ENCODE data around the gene SASH1. TPM values are rescaled to one million over a fixed set of nuclear protein-coding genes. Genes with fewer than 3 reads are reported as not detected.

SASH1 gene
- total RNA-seq, 1 donor from 2014 or later: 0.86 TPM

DNA sequence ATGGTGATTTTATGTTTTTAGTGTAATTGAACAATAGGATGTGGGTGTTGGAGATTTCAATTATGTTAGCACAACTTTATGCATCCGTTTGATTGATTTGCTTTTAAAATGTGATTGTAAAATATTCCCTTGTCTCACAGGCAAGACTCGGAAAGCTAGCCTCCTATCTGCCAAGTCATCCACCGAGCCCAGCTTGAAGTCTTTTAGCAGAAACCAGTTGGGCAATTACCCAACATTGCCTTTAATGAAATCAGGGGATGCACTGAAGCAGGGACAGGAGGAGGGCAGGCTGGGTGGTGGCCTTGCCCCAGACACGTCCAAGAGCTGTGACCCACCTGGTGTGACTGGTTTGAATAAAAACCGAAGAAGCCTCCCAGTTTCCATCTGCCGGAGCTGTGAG lies 200.9 kb downstream of the SASH1 start:
- H3K4me1 Mint-ChIP-seq (ENCODE audit: low read depth): no peaks in the 10 kb centered on the region
- H3K9me3 Mint-ChIP-seq: no peaks in the 10 kb centered on the region
- H3K36me3 Mint-ChIP-seq (ENCODE audit: low read depth): no peaks in the 10 kb centered on the region
- no peak overlapping the region for H3K4me3 Mint-ChIP-seq
- peaks cover 5% of the 10 kb centered on the region for H3K27me3 Mint-ChIP-seq (ENCODE audit: insufficient read depth)
- DNase-seq (ENCODE audit: low spot score): no peak
- H3K27ac Mint-ChIP-seq: no peak overlapping the region
- intact Hi-C loops (cut with micrococcal nuclease): no loop called here

DNA sequence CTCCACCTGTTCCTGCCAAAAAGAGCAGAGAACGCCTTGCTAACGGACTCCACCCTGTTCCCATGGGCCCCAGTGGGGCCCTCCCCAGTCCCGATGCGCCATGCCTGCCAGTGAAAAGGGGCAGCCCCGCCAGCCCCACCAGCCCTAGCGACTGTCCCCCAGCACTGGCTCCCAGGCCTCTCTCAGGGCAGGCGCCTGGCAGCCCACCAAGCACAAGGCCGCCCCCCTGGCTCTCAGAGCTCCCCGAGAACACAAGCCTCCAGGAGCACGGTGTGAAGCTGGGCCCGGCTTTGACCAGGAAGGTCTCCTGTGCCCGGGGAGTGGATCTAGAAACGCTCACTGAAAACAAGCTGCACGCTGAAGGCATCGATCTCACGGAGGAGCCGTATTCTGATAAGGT lies 201.8 kb downstream of the SASH1 start:
- Mint-ChIP-seq H3K27ac (no peak overlapping the region), H3K4me3 (no peak overlapping the region), H3K9me3 (no peaks in the 10 kb centered on the region), H3K4me1 (ENCODE audit: low read depth) (no peaks in the 10 kb centered on the region), H3K27me3 (ENCODE audit: insufficient read depth) (peaks cover 3% of the 10 kb centered on the region), H3K36me3 (ENCODE audit: low read depth) (no peaks in the 10 kb centered on the region)
- intact Hi-C loops (cut with micrococcal nuclease): no loop called here
- DNase-seq (ENCODE audit: low spot score): no peak

DNA sequence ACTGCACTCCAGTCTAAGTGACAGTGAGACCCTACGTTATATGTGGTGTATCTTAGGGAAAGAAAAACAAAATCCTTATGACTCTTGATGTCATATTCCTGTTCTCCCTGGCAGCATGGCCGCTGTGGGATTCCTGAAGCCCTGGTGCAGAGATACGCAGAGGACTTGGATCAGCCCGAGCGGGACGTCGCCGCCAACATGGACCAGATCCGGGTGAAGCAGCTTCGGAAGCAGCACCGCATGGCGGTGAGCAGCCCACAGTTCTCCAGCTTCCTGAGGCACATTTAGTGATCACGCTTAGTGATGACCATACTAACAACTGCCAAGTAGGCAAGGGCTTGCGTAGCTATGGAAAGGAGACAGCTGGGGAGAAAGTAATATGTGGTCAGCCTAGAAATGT lies 203.3 kb downstream of the SASH1 start:
- no peak for DNase-seq (ENCODE audit: low spot score)
- Mint-ChIP-seq H3K27me3 (ENCODE audit: insufficient read depth) (peaks cover 3% of the 10 kb centered on the region), H3K4me1 (ENCODE audit: low read depth) (no peaks in the 10 kb centered on the region), H3K36me3 (ENCODE audit: low read depth) (no peaks in the 10 kb centered on the region), H3K4me3 (no peak overlapping the region), H3K27ac (no peak overlapping the region), H3K9me3 (no peaks in the 10 kb centered on the region)
- intact Hi-C loops (cut with micrococcal nuclease): no loop called here

DNA sequence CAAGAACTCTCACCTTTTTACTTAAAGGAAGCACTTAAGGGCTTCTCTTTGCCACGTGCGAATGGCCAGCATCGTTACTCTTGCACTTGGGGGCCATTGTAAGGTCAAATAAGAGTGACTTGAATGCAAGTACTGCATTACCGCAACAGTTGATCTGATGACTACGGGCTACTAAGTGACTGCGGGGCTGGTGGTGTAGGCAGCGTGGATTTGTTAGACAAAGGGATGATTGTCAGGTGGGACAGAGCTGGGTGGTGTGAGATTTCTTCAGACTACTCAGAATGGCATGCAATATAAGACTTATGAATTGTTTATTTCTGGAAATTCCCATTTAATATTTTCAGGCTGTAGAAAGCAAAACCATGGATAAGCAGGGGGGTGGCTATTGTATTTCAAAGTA lies 204.5 kb downstream of the SASH1 start:
- Mint-ChIP-seq H3K4me1 (ENCODE audit: low read depth) (no peaks in the 10 kb centered on the region), H3K4me3 (no peak overlapping the region), H3K9me3 (no peaks in the 10 kb centered on the region), H3K27me3 (ENCODE audit: insufficient read depth) (peaks cover 5% of the 10 kb centered on the region), H3K36me3 (ENCODE audit: low read depth) (no peaks in the 10 kb centered on the region), H3K27ac (no peak overlapping the region)
- intact Hi-C loops (cut with micrococcal nuclease): no loop called here
- DNase-seq (ENCODE audit: low spot score): no peak

DNA sequence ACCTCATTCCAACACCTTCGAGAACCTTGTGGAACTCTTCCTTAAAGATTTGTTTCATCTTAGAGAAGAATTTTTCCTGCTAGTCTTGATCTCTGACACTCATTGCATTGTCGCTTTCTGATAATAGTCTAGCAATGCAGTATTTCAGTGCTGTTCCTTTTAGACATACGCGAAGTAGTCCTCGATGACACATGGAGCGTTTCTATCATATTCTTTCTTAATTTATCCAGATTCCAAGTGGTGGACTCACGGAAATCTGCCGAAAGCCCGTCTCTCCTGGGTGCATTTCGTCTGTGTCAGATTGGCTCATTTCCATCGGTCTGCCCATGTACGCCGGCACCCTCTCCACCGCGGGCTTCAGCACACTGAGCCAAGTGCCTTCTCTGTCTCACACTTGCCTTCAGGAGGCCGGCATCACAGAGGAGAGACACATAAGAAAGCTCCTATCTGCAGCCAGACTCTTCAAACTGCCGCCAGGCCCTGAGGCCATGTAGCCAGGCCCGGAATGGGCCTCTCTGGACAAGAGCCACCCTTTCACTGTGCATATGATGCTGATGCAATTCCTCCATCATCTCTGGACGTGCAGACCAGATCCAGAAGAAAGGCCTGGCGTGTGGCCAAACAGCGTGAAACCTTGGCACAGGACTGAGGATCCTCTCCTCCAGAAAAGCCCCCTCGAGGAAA lies 205.6 kb downstream of the SASH1 start:
- Mint-ChIP-seq H3K4me1 (ENCODE audit: low read depth) (no peaks in the 10 kb centered on the region), H3K27me3 (ENCODE audit: insufficient read depth) (peaks cover 9% of the 10 kb centered on the region), H3K36me3 (ENCODE audit: low read depth) (no peaks in the 10 kb centered on the region), H3K9me3 (no peaks in the 10 kb centered on the region), H3K4me3 (no peak overlapping the region), H3K27ac (no peak overlapping the region)
- no peak for DNase-seq (ENCODE audit: low spot score)
- intact Hi-C loops (cut with micrococcal nuclease): no loop called here

DNA sequence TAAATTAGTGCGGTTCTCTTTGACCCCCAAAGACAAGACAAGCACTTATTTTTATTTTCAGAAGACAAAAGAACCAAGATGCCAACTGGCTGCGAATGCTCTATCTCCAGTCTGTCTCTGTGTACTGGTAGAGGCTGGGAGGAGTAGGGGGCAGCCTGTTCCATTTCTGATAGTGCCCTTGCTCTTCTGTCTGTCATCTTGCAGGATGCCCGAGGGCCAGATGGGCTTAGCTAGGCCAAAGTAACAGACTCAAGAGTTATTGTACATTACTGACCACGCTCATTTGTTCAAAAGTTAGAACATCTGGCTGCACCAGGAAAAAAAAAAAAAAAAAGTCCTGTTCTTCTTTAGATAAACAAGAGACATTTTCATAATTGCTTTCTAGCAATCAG lies 206.1 kb downstream of the SASH1 start:
- Mint-ChIP-seq H3K27ac (no peak overlapping the region), H3K4me1 (ENCODE audit: low read depth) (no peaks in the 10 kb centered on the region), H3K36me3 (ENCODE audit: low read depth) (no peaks in the 10 kb centered on the region), H3K27me3 (ENCODE audit: insufficient read depth) (peaks cover 9% of the 10 kb centered on the region), H3K9me3 (peaks cover 5% of the 10 kb centered on the region), H3K4me3 (no peak overlapping the region)
- DNase-seq (ENCODE audit: low spot score): no peak
- intact Hi-C loops (cut with micrococcal nuclease): no loop called here

DNA sequence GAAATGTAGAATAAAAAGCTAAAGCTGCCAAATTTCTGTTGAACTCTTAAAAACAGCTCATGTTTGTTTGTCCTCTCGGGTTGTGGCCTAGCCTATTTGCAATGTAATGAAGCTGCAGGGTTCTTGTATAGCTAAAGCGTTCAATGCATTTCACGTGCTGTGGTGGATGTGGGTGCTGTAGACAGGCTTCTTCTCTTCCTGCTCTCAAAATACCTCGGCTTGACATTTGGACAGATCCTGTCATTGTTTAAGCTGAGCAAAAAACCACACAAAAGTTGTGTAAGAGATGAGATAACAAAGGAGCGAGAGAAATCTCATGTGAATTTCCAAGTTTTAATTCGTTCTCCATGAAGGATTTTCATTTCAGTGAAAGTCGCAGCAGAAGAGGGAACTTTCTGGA lies 207.9 kb downstream of the SASH1 start:
- Mint-ChIP-seq H3K4me1 (ENCODE audit: low read depth) (no peaks in the 10 kb centered on the region), H3K27me3 (ENCODE audit: insufficient read depth) (peaks cover 9% of the 10 kb centered on the region), H3K9me3 (peaks cover 6% of the 10 kb centered on the region), H3K27ac (no peak overlapping the region), H3K4me3 (no peak overlapping the region), H3K36me3 (ENCODE audit: low read depth) (no peaks in the 10 kb centered on the region)
- intact Hi-C loops (cut with micrococcal nuclease): no loop called here
- DNase-seq (ENCODE audit: low spot score): no peak

DNA sequence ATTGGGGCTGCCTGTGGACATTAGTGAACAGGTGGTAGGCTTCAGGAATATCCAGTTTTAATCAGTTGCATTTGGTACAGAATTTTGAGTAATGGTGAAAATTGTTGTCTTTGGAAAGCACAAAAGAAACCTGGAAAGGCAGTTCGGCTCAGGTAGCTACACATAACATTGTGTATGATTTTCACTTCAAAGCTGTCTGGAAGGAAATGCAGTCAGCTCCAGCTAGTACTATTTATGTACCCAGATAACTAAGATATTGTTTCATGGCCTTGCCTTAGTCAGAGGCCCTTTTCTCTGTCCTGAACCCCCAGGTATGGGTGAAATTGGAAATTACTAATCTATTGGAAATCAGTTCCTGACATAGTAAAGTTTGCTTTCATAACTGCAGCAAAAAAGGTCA lies 208.6 kb downstream of the SASH1 start:
- Mint-ChIP-seq H3K4me3 (no peak overlapping the region), H3K27me3 (ENCODE audit: insufficient read depth) (peaks cover 9% of the 10 kb centered on the region), H3K27ac (no peak overlapping the region), H3K36me3 (ENCODE audit: low read depth) (no peaks in the 10 kb centered on the region), H3K4me1 (ENCODE audit: low read depth) (no peaks in the 10 kb centered on the region), H3K9me3 (peaks cover 6% of the 10 kb centered on the region)
- intact Hi-C loops (cut with micrococcal nuclease): no loop called here
- no peak for DNase-seq (ENCODE audit: low spot score)

DNA sequence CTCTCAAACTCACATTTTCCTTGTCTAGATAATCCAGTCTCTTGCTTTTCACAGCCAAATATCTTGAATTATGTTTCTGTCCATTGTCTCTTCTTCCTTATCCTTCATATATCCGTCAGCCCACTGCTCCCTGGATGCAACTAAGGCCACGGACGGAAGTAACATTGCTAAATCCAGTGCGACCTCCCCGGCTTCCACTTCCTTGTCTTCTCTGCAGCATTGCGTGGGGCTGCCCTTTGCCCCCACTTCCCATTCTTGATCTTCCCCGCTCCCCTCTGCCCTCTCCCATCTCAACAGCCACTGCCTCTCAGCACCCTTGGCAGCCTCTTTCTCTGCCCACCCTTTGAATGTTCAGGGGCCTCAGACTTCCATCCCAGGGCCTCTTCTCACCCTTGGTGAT lies 213.8 kb downstream of the SASH1 start:
- no peak for DNase-seq (ENCODE audit: low spot score)
- Mint-ChIP-seq H3K4me3 (no peak overlapping the region), H3K9me3 (peaks cover 6% of the 10 kb centered on the region), H3K36me3 (ENCODE audit: low read depth) (no peaks in the 10 kb centered on the region), H3K27me3 (ENCODE audit: insufficient read depth) (peaks cover 23% of the 10 kb centered on the region), H3K27ac (no peak overlapping the region), H3K4me1 (ENCODE audit: low read depth) (peaks cover 7% of the 10 kb centered on the region)
- intact Hi-C loops (cut with micrococcal nuclease): loop anchor here (5.0 kb wide), 1 partner anchor 191 kb away; the partner anchor contains the start of gene UST

DNA sequence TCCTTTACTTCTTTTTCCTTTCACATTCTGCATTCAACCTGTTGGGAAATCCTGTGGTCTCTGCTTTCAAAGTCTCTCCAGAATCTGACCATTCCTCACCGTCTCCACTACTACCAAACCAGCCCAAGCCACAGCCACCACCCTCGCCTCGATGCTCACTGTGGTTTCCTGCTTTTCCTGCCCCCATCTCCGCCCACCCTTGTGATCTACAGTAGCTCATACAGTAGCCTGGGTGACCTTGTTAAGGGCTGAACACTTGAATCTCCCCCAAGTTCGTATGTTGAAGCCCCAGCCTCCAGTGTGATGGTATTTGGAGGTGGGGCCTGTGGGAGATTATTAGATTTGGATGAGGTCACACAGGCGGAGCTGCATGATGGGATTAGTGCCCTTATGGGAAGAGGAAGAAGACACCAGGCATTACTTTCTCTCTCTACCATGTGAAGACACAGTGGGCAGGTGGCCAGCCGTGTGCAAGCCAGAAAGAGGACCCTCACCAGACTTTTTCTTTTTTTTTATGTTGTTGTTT lies 215.2 kb downstream of the SASH1 start:
- intact Hi-C loops (cut with micrococcal nuclease): loop anchor here (5.0 kb wide), 1 partner anchor 189 kb away; the partner anchor contains the start of gene UST
- no peak for DNase-seq (ENCODE audit: low spot score)
- Mint-ChIP-seq H3K27ac (no peak overlapping the region), H3K27me3 (ENCODE audit: insufficient read depth) (peaks cover 20% of the 10 kb centered on the region), H3K4me1 (ENCODE audit: low read depth) (peaks cover 7% of the 10 kb centered on the region), H3K36me3 (ENCODE audit: low read depth) (no peaks in the 10 kb centered on the region), H3K9me3 (peaks cover 6% of the 10 kb centered on the region), H3K4me3 (no peak overlapping the region)

DNA sequence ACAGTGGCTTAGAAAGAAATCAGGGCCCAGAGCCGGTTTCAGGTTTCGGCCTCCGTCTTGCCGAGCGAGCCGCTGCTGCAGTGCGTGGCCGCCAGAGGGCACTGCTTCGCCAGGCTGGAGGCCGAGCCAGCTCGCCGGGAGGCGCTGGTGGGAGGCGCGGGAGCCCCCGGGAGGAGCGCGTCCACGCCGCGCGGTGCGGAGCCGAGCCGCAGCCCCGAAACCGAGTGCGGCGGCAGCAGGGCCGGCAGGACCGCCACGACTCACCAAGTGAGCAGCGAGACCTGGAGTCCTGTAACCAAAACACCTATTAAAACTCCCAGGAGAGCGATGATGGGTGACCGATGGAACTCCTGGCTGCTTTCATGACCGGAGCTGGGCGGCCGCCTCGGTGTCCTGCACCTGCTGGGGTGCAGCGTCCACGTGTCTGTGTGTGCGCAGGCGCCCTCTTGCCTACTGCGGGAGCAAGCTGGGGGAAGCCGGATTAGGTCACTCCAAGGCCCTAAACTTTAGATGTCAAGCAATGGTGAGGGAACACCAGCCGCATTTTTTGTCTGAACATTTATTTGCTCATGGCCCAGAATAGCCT lies 217.3 kb downstream of the SASH1 start:
- H3K27ac Mint-ChIP-seq: no peak overlapping the region
- H3K9me3 Mint-ChIP-seq: no peaks in the 10 kb centered on the region
- H3K4me1 Mint-ChIP-seq (ENCODE audit: low read depth): peaks cover 7% of the 10 kb centered on the region
- no peaks in the 10 kb centered on the region for H3K36me3 Mint-ChIP-seq (ENCODE audit: low read depth)
- H3K4me3 Mint-ChIP-seq: no peak overlapping the region
- intact Hi-C loops (cut with micrococcal nuclease): loop anchor here (1.0 to 10.0 kb wide), 3 partner anchors 187 to 465 kb away; partner anchors contain the start of gene UST
- peaks cover 14% of the 10 kb centered on the region for H3K27me3 Mint-ChIP-seq (ENCODE audit: insufficient read depth)
- peak; percentile 55 for DNase-seq (ENCODE audit: low spot score)

DNA sequence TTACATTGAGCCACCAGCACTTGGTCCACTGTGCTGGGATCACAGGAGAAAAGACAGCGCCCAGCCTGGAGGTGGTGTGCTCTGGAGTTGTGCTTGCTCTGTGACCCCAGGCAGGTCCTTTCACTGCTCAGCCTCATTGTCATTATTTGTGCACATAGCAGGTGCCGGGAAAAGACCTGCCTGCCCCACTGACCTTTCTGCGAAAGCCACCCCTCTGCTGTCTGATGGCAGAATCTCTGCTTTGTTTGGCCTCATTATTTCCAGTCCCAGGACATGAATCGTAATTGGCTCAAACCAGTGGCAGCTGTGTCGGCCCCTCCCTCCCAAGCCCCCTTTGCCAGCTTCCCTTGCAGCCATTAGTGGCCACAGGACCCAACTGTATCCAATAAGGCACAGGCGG lies 219.0 kb downstream of the SASH1 start:
- Mint-ChIP-seq H3K27ac (no peak overlapping the region), H3K4me3 (no peak overlapping the region), H3K27me3 (ENCODE audit: insufficient read depth) (peaks cover 13% of the 10 kb centered on the region), H3K36me3 (ENCODE audit: low read depth) (no peaks in the 10 kb centered on the region), H3K9me3 (no peaks in the 10 kb centered on the region), H3K4me1 (ENCODE audit: low read depth) (peaks cover 7% of the 10 kb centered on the region)
- no peak for DNase-seq (ENCODE audit: low spot score)
- intact Hi-C loops (cut with micrococcal nuclease): loop anchor here (10.0 kb wide), 1 partner anchor 463 kb away; no protein-coding TSS in a partner anchor

DNA sequence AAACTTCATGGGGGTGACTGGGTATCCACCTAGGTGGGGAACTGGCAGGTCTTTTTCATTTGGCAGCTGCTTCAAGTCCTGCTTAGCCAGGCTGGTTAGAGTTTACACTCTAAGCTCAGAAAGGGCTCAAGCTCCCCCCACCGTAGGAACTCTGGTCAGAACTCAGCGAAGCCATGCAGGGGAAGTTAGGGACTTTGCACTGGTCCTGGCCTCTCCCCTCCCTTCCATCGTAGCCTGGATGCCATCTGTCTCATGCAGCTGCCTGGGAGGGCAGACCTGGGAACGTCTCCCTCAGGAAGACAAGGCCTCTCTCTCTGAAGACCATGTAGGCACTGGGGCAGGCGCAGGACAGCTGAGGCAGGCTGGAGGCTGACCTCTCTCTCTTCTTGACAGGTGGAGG lies 220.4 kb downstream of the SASH1 start:
- Mint-ChIP-seq H3K4me3 (no peak overlapping the region), H3K4me1 (ENCODE audit: low read depth) (peaks cover 5% of the 10 kb centered on the region), H3K9me3 (no peaks in the 10 kb centered on the region), H3K36me3 (ENCODE audit: low read depth) (no peaks in the 10 kb centered on the region), H3K27ac (no peak overlapping the region), H3K27me3 (ENCODE audit: insufficient read depth) (peaks cover 9% of the 10 kb centered on the region)
- no peak for DNase-seq (ENCODE audit: low spot score)
- intact Hi-C loops (cut with micrococcal nuclease): loop anchor here (10.0 kb wide), 1 partner anchor 462 kb away; no protein-coding TSS in a partner anchor

Measured in activated T-helper 1 cell treated with anti-CD3 and anti-CD28 coated beads, Interleukin-12 subunit alpha, Interleukin-12 subunit beta, Interleukin-2, Interleukin-4 antibody, amounts not matched to agents 30 ng/mL and 10 ng/mL and 1 ng/mL, durations not matched to agents 14 hours and 24 hours and 36 hours (primary cell).